CD4-positive, alpha-beta T cell treated with Interleukin-2 at 100 ng/mL for 4 hours (primary cell): ENCODE measurements around the gene C22orf31.
A peak's percentile ranks its signal among the peaks of the same experiment; 100 is the strongest.
"Not testable (repeated sequence)": the region's sequence is repeated elsewhere in the genome, so short reads cannot be mapped to it uniquely, and the experiment has no call there.

ENCODE experiments used
- DNase-seq: peaks from one replicate; pipeline ENCODE4 v3.0.0-alpha.2; 2020; ENCODE audit warnings: low spot score

The C22orf31 gene

DNA sequence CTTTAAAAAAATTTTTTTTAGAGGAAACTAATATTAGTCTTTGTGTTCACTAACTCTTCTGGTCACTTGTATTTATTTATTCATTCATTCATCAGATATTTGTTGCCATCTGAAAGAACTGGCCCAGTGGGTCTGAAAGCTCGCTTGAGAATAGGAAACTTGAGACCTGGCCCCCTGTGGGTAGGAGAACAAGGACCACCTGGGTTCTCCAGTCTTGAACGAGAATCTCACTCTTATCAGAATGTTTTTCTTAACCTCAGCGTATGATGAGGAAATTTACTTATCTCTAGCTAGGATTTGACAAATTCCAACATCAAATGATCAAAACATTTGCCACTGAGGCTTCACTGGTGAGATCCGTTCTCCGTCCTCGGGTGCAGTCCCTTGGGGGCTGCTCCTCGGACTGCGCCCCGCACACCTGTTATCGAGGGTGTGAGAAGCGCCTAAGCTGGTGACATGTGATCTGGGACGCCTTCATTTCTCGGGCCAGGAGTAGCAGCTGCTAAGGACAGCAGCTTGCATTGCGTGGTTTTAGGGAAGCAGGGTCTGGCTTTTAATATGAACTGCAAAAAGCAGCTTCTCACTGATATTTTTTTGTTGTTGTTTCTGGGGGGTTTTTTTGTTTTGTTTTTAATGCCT lies 6.3 kb downstream of the C22orf31 start:
- no peak for DNase-seq

DNA sequence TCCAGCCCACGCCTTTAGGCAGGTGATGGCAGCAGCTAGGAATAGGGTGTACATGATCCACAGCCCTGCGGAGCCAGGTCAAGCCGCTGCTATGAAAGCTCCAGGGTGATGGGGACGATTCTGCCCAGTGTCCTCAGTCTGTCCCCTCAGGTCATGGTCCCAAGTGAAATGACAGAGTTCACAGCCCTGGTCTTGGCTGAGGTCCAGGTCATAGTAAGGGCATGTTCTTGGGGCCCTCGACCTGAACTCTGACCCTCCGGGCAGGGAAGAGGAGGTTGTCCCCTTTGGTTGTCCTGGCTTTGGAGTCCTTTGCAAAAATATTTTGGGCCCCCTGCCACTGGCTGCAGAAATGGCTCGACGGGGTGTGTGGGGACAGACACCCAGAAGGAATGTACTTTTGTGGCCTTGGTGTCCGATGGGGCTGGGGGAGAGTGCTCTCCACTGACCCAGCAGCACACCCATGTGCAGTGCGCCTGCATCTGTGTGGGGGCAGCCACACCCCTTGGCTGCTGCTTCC lies 7.3 kb downstream of the C22orf31 start:
- DNase-seq, result no peak

DNA sequence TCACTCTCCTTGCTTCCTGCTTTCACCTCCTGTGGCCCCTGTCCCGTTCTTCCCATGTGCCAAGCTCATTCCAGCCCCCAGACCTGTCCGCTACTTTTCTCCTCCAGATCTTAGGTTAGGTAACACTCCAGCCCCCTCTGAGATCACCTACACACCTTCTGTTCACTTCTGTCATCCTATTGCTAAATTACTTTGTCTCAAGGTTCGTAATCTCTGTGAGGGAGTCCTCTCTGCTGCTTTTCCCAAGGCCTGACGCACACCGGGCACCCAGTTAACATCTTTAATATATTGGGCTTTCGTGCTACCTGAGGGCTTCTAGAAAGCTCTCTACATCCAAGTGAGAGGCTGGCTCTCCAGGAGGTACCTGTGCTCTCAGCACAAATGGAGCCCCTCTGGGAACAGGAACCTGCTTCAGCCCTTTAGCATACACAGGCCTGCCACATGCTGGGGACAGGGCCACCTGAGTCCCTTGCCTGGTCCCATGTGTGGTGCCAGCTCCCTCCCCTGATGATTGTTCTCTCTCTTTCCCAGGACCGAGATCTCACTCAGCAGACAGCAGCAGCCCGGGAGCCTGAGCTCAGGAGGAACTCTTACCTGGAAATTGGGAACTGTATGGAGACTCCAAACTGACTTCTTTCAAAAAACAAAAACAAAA lies 8.5 kb downstream of the C22orf31 start:
- DNase-seq, result no peak

DNA sequence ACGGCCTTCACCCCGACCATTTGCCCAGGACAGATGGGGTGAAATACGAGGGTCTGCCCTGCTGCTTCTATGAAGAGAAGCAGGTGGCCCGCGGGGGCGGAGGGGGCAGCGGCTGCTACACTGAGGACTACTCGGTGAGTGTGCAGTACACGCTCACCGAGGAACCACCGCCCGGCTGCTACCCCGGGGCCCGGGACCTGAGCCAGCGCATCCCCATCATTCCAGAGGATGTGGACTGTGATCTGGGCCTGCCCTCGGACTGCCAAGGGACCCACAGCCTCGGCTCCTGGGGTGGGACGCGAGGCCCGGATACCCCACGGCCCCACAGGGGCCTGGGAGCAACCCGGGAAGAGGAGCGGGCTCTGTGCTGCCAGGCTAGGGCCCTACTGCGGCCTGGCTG lies 11.2 kb downstream of the C22orf31 start:
- no peak for DNase-seq

DNA sequence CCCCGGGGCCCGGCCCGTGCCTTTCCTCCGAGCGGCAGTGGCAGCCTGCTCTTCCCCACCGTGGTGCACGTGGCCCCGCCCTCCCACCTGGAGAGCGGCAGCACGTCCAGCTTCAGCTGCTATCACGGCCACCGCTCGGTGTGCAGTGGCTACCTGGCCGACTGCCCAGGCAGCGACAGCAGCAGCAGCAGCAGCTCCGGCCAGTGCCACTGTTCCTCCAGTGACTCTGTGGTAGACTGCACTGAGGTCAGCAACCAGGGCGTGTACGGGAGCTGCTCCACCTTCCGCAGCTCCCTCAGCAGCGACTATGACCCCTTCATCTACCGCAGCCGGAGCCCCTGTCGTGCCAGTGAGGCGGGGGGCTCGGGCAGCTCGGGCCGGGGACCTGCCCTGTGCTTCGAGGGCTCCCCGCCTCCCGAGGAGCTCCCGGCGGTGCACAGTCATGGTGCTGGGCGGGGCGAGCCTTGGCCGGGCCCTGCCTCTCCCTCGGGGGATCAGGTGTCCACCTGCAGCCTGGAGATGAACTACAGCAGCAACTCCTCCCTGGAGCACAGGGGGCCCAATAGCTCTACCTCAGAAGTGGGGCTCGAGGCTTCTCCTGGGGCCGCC lies 11.9 kb downstream of the C22orf31 start:
- no peak for DNase-seq

DNA sequence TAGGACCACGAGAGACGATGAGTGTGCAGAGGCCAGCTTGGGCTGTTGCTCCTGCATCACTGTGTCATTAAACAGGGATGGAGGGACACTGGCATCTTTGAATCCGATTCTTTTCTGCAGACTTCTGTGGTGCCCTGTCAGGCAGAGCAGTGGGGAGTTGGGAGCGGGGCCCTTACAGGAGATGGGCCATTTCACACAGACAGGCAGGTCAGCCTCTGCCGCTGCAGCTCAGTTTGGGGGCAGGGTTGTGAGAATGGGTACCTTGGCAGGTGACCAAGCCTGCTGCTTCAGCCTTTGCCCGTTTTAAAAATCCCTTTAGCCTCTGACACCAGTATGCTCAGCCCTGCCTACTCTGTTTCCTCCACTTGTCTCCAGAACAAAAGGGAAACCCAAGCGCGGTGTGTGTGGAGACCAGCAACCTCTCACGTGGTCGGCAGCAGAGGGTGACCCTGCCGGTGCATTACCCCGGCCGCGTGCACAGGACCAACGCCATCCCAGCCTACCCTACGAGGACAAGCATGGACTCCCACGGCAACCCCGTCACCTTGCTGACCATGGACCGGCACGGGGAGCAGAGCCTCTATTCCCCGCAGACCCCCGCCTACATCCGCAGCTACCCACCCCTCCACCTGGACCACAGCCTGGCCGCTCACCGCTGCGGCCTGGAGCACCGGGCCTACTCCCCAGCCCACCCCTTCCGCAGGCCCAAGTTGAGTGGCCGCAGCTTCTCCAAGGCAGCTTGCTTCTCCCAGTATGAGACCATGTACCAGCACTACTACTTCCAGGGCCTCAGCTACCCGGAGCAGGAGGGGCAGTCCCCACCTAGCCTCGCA lies 12.6 kb downstream of the C22orf31 start:
- no peak for DNase-seq

DNA sequence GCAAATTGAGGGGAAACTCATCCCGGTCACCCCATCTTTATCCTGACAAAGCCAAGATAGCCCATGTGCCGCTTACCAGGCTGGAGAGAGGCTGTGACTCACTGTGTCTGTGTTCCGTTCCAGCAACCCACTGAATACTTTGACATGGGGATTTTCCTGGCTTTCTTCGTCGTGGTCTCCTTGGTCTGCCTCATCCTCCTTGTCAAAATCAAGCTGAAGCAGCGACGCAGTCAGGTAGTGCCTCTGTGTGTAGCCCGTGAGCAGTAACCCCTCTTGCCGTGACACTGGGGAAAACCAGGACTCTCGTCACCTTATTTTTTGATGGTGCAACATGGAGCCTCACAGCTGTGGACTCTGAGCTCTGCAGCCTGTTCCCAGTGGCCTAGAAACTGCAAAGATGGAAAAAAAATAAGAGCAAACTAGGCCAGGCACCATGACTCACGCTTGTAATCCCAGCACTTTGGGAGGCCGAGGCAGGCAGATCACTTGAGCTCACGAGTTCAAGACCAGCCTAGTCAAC lies 16.9 kb downstream of the C22orf31 start:
- no peak for DNase-seq

DNA sequence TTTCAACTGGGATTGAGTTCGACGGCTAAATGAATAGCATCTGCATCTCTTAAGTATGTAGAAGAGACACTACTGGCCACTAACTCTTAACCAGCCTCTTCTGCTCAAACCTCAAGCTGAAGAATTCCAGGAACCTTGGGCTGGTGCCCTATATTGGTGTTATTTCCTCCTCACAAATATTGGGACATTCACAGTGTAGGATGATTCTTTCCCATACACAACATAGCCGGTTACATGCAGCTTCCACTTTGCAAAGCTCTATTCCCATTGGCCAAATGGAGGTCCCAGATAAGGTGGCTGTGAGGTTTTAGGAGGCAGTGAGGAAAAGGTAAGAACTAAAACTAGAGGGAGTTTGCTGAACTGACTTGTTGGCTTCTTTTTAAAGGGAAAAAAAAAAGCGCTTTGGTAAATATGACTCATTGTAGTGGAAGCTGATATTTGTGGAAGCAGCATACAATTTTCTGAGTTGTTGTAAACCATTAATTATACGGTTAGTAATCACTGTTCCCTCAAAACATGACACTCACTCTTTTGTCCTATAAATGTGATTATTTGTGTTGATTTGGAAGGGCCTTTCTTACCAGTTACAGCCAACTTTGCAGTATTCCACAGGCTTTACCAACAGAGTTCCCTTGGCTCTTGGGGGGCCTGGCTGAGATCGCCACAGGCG lies 17.6 kb downstream of the C22orf31 start:
- DNase-seq, result no peak

DNA sequence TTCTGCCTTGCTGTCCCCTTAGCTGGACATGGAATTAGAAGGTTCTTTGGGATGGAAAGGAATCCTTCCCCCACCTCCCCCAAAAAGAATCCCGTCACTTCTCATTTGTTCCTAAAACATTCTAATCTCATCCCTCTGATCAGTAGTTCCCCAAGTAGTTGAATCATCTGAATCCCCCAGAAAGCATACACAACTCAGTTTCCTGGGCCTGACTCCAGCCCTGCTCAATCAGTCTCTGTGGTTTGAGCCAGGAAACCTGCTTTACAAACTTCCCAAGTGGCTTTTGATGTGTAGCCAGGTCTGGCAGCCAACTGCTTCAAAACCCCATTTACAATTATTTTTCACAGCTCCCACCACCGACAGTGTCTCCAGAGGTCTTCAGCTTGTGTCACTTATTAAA lies 20.2 kb downstream of the C22orf31 start:
- DNase-seq, result no peak

DNA sequence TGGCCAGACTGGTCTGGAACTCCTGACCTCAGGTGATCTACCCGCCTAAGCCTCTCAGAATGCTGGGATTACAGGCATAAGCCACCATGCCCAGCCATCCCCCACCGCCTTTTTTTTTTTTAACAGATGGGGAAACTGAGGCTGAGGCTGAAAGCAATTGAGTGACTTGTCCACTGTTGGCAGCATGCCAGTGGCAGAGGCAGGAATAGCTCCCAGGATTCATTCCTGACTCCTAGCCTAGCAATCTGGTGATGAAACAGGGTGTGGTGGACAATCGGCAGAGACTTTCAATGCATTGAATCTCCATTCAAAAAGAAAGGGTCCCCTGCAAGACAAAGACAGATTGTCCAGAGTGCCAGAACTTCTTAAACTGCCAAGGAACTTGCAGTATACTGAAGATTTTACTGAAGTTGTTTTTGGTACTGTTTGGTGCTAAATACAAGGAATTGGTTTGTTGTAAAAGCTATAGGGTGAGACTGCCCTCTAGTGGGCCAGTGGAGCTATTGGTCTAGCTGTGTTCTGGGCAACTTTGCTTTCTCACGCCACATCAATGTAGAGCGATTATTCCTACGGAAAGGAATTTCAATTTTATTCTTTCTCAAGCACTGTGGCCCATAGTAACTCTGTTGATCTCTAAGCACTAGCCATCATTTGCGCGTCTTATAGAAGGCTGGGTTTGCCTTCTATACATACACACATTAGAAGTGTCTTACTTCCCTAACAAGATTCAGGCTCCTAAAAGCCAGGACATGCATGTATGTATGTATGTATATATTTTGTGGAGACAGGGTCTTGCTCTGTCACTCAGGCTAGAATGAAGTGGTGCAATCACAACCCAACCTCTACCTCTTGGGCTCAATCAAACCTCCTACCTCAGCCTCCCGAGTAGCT lies 21.0 kb downstream of the C22orf31 start:
- DNase-seq, result peak; percentile 70

DNA sequence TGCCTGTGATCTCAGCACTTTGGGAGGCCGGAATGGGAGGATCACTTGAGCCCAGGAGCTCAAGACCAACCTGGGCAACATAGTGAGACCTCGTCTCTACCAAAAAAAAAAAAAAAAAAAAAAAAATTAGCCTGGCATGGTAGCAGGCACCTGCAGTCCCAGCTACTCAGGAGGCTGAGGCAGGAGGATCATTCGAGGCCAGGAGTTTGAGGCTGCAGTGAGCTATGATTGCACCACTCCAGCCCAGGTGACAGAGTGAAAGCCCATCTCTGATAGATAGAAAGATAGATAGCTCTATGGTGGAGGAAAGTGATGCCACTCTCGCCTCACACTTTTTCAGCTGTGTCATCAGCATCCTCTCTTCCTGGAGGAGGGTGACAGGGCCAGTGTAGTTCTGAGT lies 21.9 kb downstream of the C22orf31 start:
- DNase-seq, result not testable (repeated sequence)

DNA sequence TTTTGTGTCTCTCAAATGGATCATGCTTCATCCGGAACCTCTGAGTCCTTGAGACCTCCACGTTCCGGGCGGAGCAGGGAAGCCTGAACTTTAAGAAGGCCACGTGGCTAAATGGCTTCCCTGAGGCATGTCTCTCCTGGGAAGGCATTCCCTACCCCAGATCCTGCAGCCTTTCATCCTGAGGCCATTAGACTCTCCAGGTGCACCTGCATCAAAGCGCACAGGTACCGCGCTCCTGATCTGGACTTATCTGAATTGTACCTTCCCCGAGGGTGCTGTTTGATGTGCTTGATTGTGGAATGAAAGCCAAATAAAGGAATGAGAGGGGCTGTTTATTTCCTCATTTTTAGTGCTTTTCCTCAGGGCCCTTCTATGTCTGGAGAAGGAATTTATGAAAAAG lies 22.5 kb downstream of the C22orf31 start:
- no peak for DNase-seq

DNA sequence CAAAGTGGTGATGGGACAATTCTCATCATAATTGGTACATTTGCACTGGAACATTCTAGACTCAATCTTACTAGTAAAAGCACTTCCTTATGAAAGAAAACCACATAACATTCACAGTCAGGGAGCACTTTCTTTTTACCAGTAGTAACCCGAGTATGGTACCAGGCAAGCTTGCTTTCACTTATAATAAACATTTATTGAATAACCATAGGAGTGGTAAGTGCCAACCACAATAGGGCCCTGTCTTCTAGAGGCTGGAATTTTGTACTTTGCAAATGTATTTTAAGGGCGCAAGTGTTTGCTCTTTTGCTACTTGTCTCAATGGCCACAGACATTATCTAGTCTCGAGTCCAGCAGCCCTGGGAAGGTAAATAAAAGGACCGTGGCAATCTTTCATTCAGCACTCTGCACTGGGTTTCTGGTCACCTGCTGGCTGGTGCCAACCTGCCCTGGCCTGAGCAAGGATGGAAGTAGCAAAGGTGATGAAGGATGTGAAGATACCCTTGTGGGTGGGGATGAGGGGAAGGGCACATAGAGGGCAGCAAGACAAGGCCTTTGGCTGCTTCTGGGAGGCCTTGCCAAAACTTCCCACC lies 24.2 kb downstream of the C22orf31 start:
- DNase-seq, result no peak

DNA sequence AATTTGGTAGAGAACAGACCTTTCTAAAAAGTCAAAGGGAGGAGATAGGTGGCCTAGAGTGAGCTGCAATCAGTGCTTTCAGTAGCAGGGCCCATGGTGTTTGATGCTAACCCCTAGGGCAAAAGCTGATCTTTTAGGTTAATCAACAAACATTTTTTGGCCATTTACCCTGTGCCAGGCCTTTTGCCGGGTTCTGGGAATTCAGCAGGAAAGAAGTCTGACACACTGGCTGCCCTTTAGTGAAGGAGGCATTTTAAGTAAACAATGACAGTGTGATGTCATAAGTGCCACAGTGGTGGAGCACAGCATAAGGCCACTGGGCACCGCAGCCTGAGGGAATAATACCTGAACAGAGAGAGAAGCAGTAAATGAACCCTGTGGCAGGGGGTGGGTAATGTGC lies 29.0 kb downstream of the C22orf31 start:
- no peak for DNase-seq

DNA sequence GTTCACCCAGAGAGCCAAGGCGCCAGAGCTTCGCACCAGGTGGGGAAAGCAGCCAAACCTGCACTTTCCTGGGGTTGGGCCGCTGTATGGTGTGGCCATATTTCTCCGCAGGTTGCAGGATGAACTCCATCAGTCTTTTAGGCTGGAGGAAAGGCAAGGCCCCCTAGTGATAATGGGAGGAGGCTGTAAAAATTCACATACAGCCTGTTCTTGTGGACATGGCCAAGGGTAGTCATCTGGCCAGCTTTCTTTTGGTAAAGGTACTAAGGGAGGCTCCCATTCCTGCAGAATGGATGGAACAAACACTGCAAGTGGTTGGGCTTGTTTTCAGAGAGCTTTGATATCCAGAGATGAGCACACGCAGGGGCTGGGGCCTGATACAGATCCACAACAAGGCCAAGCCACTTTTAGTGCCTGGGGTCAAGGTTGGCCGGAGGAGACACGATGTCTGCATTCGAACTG lies 29.6 kb downstream of the C22orf31 start:
- no peak for DNase-seq

DNA sequence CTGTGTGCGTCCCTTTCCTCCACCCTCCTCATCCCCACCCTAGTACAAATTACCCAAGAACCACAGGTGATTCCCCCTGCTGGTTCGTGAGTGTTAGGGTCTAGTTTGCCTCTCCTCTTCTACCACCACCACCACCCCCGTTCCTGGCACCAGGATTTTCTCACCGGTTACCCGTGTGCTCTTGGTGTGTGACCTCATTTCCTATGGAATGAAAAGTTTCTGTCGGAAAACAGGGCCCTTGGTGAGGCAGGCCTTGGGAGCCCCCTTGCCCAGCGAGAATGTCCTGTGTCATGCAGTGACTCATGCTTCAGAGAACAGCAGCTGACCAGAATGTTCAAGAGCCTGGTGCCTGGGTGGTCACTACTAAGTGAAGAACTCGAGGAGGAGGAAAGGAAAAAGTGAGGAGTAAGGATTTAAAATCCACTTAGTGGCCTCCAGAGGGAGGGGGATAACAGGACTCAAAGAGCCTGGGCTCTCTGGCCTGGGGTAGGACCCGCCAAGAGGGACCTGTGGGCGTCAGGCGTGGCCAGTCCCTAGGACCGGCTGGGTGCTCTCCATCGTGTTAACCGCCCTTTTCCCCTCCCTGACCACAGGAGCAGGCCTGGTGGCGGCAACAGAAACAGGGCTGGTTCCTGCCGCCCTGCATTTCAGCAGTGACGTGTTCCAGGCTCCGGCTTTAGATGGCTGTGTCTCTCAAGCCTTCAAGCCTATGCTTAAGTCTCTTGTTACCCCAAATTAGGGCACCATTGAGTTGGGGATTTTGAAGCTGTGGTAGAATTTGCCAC lies 30.2 kb downstream of the C22orf31 start:
- no peak for DNase-seq

DNA sequence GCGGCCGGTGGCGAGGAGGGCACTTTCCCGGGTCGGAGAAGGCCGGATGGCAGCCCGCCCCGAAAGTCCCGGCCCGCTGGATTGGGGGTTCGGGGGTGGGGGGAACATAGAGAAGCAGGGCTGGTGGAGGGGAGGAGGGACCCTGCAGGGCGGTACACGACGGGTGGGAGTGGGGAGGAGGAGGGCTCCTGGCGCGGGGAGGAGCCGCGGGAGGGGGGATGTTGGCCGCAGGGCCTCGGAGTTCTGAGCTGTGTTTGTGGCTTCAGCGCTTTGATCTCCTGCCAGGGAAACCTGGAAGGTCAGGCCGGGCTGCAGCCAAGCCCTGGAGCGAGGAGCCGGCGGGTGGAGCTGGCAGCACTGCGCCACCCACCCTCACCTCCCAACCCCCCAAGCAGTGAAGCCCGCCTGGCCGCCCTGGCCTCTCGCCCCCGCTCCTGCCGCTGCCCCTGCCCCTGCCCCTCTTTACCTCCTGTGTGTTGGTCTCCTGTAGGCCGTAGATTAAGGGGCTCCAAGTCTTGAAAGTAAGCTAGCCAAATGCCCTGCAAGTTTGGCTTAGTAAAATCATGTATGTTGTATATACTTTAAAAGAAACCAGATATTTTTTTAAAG lies 30.9 kb downstream of the C22orf31 start:
- no peak for DNase-seq

DNA sequence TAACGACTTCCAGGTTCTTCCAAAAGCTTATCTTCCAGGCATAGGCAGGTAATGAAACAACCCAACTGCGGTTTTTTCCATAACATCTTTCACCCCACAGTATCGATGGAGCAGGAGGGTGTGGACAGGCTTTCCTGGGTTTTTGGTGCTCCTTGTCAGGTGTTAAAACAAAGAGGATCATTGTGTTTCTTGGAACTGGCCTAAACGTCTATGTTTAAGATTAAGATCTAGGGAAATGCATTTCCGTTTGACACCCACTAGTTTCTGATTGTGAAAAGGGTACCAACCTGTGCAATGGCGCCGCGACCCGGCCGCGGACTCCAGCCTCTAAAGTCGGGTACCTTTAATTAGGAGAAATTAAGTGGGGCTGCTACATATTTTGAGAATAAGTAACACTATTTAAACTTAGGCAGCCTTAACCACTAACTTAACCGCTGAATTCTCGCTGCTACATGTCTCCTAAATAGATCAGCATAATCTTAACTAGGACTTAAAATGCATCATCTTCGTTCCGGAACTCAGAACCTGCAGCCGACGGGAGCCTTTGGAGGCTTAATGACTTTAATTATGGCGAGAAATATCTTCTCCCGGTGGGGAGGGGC lies 31.5 kb downstream of the C22orf31 start:
- no peak for DNase-seq
